ENCODE data around the gene TPT1.
"Not testable (repeated sequence)": the region's sequence is repeated elsewhere in the genome, so short reads cannot be mapped to it uniquely, and the experiment has no call there.

TPT1 gene

GRCh38 chr13:45341034-45341798, at the start of gene TPT1:
Gene TPT1, minus strand, starts transcription at chr13:45341183. Its CDS starts 114 bp downstream, at chr13:45341069.
- DNase-seq (ENCODE audit: low spot score) = peak; percentile 98

- not testable (repeated sequence) for DNase-seq (ENCODE audit: low spot score)
These were observed 49.4 kb upstream of the TPT1 start for GRCh38 chr13:45390348-45390747.

GRCh38 chr13:45388664-45389063, 47.7 kb upstream of the TPT1 start:
- DNase-seq (ENCODE audit: low spot score) = no peak

- DNase-seq (ENCODE audit: low spot score) = not testable (repeated sequence)
These were observed 46.1 kb upstream of the TPT1 start for GRCh38 chr13:45386892-45387575.

GRCh38 chr13:45385907-45386553, 45.0 kb upstream of the TPT1 start:
- DNase-seq (ENCODE audit: low spot score) = no peak

- no peak for DNase-seq (ENCODE audit: low spot score)
These were observed 44.3 kb upstream of the TPT1 start for GRCh38 chr13:45385320-45385719.

GRCh38 chr13:45384474-45385174, 43.6 kb upstream of the TPT1 start:
- DNase-seq (ENCODE audit: low spot score) = no peak

GRCh38 chr13:45382739-45383138, 41.8 kb upstream of the TPT1 start:
- DNase-seq (ENCODE audit: low spot score) = not testable (repeated sequence)

- DNase-seq (ENCODE audit: low spot score) = no peak
These were observed 40.2 kb upstream of the TPT1 start for GRCh38 chr13:45381196-45381595.

- not testable (repeated sequence) for DNase-seq (ENCODE audit: low spot score)
These were observed 39.7 kb upstream of the TPT1 start for GRCh38 chr13:45380708-45381107.

GRCh38 chr13:45379516-45379915, 38.5 kb upstream of the TPT1 start:
- DNase-seq (ENCODE audit: low spot score) = not testable (repeated sequence)

GRCh38 chr13:45378786-45379185, 37.8 kb upstream of the TPT1 start:
- not testable (repeated sequence) for DNase-seq (ENCODE audit: low spot score)

GRCh38 chr13:45377314-45377713, 36.3 kb upstream of the TPT1 start:
- not testable (repeated sequence) for DNase-seq (ENCODE audit: low spot score)

- not testable (repeated sequence) for DNase-seq (ENCODE audit: low spot score)
These were observed 35.7 kb upstream of the TPT1 start for GRCh38 chr13:45376651-45377050.

- no peak for DNase-seq (ENCODE audit: low spot score)
These were observed 33.9 kb upstream of the TPT1 start for GRCh38 chr13:45374917-45375316.

- DNase-seq (ENCODE audit: low spot score) = no peak
These were observed 32.2 kb upstream of the TPT1 start for GRCh38 chr13:45373162-45373547.

GRCh38 chr13:45372189-45373161, 31.5 kb upstream of the TPT1 start:
- DNase-seq (ENCODE audit: low spot score) = no peak

GRCh38 chr13:45370922-45371406, 30.0 kb upstream of the TPT1 start:
- DNase-seq (ENCODE audit: low spot score) = peak; percentile 71

GRCh38 chr13:45369116-45369515, 28.1 kb upstream of the TPT1 start:
- no peak for DNase-seq (ENCODE audit: low spot score)

GRCh38 chr13:45368571-45368970, 27.6 kb upstream of the TPT1 start:
- peak; percentile 44 for DNase-seq (ENCODE audit: low spot score)

GRCh38 chr13:45368005-45368404, 27.0 kb upstream of the TPT1 start:
- no peak for DNase-seq (ENCODE audit: low spot score)
